GM19043 (cell line): Measurements from ENCODE around the gene TMBIM6.

Experiments
- ATAC-seq: cut with Tn5 transposase; IDR thresholded peaks from one replicate; pipeline ENCODE4 v1.9.1; 2021; ENCODE audit warnings: low read depth; ENCODE audit not compliant: unreplicated experiment

The TMBIM6 gene

GRCh38 chr12:49794811-49795653 lies 53.7 kb downstream of the TMBIM6 start:
- ATAC-seq: no peak

GRCh38 chr12:49795654-49796105 lies 54.3 kb downstream of the TMBIM6 start:
- ATAC-seq: no peak

GRCh38 chr12:49796155-49796554 lies 54.8 kb downstream of the TMBIM6 start:
- ATAC-seq: no peak

GRCh38 chr12:49796606-49797448 lies 55.5 kb downstream of the TMBIM6 start:
- no peak for ATAC-seq

DNA sequence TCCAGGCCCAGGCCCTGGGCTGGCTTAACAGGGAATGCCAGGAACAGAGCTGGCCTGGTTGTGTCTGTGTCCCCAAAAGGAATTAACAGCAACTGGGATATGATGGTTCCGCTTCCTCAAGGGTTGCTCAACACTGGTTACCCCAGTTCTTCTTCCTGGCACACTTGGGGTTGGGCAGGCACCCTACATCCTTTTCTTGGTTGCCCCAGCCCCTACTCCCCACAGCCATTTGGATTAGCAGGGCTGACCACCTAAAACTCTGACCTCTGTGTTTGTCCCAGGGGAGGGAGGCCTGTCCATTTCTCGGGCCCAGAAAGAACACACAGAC lies 56.1 kb downstream of the TMBIM6 start:
- no peak for ATAC-seq

DNA sequence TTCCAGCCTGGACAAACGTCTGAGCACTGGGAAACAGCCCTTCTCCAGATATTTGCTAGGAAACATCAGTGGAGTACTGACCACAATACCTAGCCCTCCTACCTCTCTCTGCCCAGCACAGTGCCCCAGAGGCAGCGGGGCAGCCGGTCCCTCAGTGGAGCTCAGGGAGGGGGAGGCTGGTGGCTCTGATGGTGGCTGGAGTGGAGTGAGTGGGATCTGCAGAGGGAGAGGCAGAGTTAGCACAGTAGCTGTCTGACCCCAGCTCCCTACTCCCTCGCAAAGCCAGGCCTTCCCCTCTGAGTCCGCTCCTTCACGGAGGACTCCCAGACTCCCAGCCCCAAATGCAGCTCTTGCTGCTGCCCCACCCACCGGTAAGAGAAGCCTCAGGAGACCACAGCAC lies 56.9 kb downstream of the TMBIM6 start:
- no peak for ATAC-seq

- ATAC-seq: no peak
Observed at GRCh38 chr12:49798934-49799333, 57.6 kb downstream of the TMBIM6 start.

DNA sequence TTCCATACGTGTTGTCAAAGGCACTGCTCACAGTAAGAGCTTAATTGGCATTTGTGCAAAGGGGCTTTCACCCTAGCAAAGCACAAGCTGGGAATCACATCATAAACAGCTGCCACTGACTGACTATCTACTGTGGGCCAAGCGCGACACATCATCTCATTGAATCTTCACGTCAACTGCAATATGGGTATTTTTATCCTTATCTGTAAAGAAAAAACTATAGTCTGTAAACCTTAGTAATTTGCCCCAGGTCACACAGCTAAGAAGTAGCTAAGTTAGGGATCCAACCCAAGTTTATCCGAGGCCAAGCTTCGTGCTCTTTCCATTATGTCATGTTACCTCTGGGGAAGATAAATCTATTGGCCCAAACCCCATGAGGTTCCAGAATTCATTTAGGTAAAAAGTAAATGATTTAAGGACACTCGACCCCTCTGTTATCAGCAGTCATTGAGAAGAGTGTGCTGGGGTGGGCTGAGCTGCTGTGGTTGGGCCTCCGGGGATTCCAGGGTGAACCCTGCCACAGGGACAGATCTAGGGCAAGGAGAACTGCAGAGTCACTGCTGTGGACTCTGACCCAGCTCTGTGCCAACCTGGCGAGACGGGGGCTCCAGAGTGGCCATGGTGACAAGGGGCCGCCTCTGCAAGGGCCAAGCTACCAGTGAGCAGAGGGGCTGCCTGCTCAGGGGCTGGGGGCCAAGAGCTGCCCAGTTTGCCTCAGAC lies 59.2 kb downstream of the TMBIM6 start:
- ATAC-seq: no peak

DNA sequence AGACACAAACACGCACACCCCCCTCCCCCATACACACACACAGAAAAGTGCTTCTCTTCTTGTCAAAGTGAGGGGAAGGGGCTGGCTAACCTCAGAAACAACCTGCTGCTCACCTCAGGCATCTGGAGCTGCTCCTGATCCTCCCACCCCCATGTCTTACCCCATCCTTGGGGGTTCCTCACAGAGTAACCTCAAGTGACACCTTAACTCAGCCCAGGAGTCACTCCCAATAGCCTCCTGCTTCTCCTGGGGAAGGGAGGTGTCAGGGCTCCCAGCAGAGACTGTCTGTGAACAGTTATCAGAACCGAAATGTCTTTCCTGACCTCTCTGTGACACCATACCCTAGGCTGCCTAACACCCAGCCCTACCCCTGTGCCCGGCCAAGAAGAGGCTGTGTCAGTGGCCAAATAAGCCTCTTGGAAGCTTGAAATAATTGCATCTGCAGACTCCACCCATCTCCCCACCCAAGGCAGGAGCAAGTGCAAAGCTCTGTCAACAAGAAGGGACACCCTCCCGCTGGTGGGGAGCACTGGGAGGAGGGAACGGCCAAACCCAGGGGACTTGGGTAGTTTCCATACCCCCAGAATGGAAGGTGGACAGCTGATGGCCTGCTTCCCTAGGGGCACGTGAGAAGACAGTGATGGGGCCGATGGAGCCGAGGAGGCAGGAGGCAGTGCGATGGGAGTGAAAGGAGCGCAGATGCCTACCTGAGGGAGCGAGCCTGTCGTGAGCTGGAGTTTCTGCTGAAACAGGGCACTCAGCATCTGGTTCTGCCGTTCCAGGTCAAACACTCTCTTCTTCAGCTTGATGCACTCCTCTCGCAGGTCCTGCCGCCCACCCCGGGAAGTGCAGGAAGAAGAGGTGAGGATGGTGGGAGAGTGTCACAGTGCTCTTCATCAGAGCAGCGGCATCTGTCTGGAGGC lies 60.0 kb downstream of the TMBIM6 start:
- ATAC-seq: no peak

DNA sequence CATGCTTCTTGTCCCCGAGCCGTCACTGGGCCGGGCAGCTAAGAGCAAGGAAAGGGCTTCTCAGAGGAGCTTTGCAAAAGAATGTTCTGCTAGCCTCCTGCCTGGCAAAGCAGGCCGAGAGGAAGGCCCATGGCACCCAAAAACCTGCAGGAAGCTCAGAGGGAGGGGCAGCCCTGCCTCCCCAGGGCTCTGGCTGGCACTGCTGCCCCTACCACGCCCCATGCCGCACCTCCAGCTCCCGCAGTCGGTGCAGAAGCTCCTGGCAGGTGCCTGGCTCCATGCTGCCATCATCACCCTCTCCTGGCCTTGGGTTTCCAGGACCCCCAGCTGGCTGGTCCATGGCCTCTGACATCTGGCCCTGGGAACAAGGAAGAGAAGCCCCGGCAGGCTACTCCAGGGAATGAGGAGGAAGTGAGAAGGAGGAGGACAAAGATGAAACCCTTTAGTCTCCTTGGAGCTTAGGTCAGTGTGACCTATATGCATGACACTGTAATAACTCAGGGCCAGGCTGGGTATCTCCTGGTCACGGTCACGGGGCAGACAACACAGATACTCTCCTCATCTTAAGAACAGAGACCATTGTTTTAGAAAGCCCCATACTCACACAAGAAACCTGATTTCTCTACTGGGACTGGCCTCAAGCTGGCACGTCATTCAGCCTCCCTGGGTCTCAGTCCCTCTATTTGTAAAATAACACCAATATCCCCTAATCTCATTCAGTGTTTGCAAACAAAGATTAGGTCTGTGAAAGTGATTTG lies 62.5 kb downstream of the TMBIM6 start:
- ATAC-seq: no peak

GRCh38 chr12:49804821-49805220 lies 63.5 kb downstream of the TMBIM6 start:
- no peak for ATAC-seq

DNA sequence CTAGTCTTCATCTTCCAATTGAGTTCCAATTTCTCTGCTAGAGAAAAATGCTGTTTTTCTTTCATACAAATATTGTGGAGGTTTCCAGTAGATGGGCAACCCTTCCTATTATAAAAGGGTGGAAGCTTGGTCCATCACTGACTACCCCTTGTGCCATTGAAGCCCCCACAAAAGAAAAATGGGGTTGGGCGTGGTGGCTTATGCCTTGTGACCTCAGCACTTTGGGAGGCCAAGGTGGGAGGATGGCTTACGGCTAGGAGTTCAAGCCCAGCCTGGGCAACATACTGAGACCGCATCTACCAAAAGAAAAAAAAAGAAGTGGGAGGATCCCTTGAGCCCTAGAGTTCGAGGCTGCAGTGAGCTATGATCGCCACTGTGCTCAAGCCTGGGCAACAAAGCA lies 64.1 kb downstream of the TMBIM6 start:
- ATAC-seq: no peak

- ATAC-seq: no peak
Observed at GRCh38 chr12:49806321-49806813, 65.0 kb downstream of the TMBIM6 start.

- no peak for ATAC-seq
Observed at GRCh38 chr12:49806877-49807276, 65.5 kb downstream of the TMBIM6 start.

DNA sequence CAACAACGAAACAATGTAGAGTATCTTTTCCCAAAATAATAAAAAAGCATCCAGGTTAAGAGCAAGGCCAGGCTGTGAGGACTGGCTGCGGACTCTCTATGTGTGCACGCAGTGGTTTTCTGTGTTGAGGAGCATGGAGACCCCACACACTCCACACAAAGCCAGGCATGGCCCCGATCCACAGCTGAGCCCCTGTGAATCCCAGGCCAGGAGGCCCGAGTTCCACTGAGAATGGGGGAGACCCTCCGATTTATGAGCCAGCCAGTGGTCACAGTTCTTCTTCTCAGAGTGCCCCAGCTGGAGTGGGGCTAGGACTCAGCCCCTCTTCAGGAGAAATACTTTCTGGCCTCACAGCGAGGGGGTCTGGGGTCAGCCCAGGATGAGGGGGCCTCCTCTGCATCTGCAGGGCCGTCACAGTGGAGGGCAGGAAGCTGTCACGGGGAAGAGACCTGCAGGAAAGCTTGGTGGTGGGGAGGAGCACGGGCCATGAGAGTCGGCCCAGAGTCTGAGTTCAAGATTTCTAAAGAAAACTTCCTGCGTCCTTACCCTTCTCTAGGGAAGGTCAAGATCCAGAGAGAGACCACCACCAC lies 66.7 kb downstream of the TMBIM6 start:
- ATAC-seq: no peak

DNA sequence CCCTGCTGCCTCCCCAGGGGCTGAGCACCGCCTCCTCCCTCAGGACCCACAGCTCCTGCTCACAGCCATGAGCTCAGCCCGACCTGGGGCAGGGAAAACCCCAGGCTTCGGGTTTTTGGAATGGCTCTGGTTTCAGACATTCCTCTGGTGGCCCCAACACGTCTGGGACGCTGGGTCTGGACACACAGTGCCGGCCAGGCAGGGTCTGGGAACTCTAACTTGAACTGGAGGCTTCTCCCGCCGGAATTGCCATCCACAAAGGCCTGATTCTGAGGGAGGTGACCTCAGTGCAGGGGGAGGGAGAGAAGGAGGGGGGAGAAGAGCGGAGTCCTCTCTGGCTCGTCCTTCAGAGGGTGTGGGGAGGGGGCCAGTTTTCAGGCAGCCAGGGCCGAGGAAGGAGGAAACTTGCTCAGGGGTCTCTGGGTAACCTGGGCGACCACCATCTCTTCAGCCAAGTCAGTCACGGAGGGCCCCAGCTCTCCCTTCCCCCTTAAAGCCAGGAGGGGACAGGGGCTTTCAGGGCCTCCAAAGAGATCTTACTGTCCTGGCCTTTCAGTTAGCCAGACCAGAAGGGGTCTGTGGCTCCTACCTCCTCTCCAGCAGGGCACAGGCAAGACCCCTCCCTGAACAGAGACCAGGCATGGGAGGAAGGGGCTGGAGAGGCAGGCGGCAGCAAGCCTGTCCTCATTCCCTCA lies 67.5 kb downstream of the TMBIM6 start:
- no peak for ATAC-seq

GRCh38 chr12:49809381-49809905 lies 68.1 kb downstream of the TMBIM6 start:
- no peak for ATAC-seq

DNA sequence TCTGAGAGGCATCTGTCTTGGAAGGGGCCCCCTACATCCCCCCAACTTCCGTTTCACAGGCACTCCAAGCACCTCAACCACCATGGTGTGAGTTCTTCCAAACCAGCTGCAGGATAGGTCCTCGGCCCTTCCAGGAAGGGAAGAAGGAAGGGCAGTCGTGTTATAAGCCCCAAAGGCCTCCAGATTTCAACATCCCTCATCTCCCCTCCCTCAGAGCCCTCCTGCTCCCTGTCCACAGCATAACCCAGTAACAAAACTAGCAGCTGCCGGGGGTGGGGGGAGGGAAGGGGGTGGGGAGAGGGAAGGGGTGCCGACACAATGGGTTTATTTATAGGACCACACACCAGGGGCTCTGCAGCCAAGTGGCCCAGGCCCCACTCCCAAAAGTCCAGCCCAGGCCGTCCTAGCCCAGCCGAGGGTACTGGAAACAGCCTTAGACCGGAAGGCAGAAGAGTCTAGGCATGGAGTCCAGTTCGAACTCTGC lies 68.6 kb downstream of the TMBIM6 start:
- ATAC-seq: no peak
